Stimulated activated CD8-positive, alpha-beta memory T cell treated with anti-CD3 and anti-CD28 coated beads, Interleukin-15, amount 100 ng/mL, for 24 hours (primary cell): ENCODE data around the gene TMEM108.
"Not testable (repeated sequence)": the region's sequence is repeated elsewhere in the genome, so short reads cannot be mapped to it uniquely, and the experiment has no call there.

Experiments used
- DNase-seq: peaks from one replicate; pipeline ENCODE4 v3.0.0-alpha.2; 2020; ENCODE audit warnings: low read depth

The TMEM108 gene

DNA sequence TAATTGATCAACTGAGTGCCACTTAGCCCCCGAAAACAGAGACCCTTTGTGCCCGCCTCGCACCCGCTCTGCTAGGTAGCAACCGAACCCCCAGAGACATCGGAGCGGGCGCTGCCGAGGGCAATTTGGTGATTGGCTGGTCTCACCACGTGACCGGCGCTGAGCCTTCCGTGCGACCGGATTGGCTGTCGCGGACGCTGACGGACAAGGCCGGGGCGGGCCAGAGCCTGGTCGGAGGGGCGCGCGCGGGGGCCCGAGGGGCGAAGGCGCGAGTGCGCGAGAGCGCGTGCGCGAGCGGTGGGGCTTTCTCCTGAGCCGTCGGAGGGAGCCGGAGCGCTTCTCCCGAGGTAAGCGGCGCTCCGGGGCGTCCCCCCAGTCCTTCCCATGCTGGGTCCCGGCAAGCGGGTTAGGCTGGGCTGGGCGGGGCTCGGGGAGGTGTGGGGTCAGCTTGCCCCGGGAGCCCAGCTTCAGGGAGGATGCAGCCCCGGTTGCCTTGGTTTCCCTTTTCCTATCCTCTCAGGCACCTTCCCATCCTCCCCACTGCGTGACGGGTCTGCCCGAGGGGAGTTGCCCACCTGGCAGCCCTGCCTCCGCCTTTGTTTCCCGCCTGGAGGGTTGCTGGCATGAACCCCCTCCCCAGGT is at the start of gene TMEM108:
TSS of gene TMEM108 (plus strand) at position 303 of the 642 bp plus-strand sequence.
- no peak for DNase-seq

DNA sequence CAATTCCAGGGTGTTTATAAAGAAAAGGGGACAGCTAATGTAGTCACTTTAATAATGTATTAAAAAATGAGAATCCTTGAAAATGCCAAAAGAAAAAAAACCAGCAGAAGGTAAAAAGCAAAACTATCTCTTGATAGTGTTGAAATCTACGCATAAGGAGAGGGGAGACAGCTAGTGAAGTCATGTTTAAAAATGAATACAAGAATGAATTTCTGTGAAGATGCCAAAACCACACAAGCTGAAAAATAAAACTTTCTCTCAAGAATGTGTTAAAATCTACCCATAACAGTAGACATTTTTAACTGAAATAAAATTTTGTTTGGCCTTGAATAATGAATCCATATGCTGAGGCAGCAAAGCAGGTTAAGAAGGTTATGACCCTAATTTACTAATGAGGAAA is 42.2 kb upstream of the TMEM108 start:
- DNase-seq = no peak

DNA sequence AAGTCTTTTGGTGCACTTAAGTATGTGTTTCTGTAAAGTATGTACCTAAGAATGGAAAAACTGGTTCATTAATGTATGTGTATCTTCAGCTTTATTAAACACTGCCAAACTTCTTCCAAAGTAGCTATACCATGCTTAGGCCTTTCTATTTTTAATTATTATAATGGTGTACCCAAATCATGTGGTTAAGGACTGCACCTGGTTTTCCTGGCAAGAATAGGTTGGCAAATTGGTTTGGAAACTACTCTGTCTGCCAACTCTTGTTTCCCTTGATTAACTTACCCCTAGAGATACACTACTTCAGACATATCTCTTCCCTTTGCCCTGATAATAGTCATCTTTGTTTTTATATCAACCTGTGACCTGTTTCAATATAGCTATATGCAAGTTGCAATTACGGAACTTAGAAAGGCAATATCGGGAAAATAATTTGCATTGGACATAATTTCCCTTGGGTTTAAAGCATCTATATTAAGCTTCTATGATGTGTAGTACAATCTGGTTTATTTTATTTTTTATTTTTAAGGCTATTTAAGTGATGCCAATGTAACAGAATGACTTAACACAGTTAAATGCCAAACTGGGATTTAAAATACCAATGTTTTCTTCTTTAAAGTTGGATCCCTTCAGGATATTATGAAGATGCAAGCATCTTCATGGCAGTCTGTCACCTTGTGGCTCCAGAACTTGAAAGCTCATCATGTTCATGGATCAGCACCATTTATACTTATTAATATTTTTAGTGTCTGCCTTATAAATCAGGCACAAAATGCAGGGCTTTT is 40.6 kb upstream of the TMEM108 start:
- no peak for DNase-seq

DNA sequence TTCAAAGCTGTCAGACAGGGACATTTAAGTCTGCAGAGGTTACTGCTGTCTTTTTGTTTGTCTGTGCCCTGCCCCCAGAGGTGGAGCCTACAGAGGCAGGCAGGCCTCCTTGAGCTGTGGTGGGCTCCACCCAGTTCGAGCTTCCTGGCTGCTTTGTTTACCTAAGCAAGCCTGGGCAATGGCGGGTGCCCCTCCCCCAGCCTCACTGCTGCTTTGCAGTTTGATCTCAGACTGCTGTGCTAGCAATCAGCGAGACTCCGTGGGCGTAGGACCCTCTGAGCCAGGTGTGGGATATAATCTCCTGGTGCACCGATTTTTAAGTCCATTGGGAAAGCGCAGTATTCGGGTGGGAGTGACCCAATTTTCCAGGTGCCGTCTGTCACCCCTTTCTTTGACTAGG is 33.2 kb upstream of the TMEM108 start:
- DNase-seq = not testable (repeated sequence)

DNA sequence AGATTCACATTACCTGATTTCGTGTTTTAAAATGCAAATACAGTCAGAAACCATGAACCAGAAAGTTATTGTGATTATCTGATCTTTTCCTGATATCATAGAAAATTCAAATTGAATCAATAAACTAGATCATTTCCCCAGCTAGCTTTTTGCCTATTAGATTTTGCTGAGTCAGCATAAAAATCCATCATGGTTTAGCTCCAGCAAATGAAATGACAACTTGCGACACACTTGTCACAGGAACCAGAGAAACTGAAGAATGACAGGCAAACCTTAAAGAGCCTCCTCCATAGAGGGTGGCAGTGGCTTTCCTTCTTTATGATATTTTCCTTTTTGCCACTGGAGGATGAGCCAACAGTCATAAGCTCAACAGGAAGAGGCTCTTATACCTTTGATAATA is 30.6 kb upstream of the TMEM108 start:
- no peak for DNase-seq

DNA sequence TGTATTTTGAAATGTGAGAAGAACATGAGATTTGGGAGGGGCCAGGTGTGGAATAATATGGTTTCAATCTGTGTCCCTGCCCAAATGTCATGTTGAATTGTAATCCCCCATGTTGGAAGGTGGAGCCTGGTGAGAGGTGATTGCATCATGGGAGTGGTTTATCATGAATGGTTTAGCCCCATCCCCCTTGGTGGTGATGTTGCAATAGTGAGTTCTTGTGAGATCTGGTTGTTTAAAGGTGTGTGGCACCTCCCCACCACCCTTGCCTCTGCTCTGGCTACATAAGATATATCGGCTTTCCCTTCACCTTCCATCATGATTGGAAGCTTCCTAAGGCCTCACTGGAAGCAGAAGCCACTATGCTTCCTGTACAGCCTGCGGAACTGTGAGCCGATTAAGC is 23.9 kb upstream of the TMEM108 start:
- DNase-seq = no peak

DNA sequence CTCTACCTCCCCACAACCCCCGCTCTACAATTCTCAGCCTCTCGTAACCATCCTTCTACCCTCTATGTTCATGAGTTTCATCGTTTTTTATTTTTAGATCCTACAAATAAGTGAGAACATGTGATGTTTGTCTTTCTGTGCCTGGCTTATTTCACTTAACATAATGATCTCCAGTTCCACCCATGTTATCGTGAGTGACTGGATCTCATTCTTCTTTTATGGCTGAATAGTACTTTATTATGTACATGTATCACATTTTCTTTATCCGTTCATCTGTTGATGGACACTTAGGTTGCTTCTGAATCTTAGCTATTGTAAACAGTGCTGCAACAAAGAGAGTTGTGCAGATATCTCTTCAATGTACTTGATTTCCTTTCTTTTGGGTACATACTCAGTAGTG is 22.6 kb upstream of the TMEM108 start:
- DNase-seq = not testable (repeated sequence)

DNA sequence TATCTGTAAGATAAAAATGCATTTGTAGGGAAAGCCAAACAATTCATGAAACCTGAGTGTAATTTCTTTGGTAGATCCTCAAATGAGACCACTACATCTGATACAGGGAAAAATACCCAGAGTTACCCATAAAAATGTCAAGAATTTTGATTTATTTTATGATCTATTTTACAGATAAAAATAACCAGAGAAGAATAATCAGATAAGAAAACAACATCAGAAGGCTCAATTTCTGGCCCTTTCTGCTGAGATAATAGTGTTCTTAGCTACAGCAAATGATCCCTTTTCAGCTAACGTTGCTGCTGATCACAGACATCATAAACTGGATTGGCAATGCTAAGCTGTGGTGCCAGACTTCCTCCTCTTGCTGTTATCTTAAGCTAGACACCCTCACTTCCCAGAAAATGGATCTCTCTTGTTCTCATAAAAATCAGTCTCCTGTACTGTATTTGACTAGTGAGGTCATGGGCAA is 21.3 kb upstream of the TMEM108 start:
- DNase-seq = no peak

DNA sequence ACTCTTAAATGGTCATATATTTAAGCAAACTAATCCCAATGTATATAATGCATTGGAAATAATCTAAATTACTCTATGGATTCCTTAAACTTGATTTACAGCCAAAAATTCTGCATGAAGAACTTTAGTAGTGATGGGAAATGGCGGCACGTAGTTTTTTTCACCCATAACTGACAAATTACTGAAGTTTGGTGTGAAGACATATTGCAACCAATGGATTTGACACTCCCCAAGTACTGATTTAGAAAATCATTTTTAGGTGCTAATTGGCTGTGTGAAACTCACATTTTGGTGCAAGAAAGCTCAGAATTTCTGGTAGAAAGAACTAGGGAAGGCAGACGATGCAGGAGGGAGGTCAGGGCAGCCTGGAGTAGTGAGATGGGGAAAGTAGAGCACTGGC is 19.3 kb upstream of the TMEM108 start:
- DNase-seq = no peak

DNA sequence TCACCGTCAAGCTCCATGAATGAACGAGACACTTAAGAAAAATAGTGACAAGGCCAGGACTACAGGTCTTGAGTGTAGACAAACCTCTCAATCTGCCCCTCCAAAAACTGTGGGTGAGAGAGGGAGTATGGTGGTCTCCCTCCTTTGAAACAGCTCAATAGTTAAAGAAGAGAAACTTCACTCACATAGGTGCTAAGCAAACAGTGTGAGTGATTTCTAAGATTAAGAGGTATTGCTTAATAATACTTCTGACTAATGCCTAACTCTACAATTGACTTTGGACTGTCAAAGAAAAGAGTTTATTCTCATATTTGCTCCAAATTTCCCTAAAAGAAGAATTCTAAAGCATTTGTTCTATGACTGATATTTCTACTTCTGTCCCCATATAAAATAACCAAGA is 17.0 kb upstream of the TMEM108 start:
- no peak for DNase-seq

DNA sequence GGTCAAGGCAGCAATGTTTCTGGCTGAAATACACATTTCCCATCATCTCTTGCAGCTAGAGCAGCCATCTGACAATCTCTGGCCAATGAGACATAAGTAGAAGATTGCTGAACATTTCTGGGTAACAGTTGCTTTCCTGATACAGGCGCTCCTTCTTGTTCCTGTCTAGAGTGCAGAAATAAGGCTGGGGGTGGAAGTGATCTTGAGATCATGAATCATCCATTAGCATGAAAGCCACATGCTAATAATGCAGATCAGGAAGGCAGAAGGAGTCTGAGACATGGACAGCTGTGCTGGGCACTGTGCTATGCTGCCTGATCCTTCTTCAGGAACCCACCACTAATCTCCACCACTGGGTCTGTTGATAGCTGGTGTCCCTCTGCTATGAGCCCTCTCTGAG is 14.8 kb upstream of the TMEM108 start:
- no peak for DNase-seq

DNA sequence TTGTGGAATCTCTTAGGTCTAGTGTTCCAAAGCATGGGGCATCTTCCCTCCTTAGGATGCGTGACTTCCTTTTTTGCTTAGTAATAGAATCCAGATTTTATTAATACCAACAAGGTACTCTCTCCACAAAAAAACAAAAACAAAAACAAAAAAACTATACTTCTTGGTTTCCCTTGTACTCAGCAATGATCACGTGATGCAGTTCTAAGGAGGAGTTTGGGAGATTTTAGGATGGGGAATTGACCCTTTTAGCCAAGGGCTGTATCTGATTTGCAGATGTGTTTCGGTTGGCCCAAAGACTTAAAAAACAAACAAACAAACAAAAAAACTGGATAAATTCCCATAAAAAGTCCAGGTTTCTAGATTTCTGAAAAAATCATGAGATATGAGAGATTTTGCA is 12.6 kb upstream of the TMEM108 start:
- no peak for DNase-seq

DNA sequence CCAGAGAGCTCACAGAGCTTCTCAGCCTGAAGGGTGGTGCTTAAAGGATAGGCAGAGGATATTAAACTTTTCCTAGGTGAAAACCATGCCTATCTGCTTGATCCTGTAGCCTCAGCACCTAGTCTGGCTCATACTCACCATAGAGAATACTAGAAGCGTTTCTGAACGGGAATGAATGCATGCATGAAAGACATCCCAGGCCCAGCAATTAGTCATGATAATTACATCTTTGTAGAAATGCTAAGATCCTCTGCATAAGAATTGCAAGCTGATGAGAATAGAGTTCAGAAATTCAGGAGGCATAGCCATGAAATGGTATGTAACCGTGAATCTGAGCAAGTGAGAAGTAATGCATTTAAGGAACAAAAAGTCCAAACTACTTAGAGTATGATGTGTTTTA is 5.9 kb upstream of the TMEM108 start:
- no peak for DNase-seq

DNA sequence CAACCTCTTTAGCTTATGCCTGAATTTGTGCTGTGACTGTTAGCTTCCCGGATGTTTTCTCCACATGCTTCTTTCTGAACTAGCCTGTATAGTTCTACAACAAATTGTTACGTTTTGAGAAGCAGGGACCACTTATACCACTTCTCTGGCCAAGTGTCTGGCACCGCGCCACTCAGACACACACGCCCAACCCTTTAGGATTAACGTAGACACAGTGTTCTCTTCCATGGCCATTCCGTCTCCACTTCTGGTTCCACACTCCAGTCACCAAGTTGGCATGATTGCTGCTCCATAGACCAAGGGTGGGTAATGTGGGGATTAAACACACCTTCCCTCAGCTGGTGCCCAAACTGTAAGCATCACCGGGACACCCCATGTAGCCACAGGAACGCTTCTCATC is 755 bp upstream of the TMEM108 start:
- DNase-seq = no peak

DNA sequence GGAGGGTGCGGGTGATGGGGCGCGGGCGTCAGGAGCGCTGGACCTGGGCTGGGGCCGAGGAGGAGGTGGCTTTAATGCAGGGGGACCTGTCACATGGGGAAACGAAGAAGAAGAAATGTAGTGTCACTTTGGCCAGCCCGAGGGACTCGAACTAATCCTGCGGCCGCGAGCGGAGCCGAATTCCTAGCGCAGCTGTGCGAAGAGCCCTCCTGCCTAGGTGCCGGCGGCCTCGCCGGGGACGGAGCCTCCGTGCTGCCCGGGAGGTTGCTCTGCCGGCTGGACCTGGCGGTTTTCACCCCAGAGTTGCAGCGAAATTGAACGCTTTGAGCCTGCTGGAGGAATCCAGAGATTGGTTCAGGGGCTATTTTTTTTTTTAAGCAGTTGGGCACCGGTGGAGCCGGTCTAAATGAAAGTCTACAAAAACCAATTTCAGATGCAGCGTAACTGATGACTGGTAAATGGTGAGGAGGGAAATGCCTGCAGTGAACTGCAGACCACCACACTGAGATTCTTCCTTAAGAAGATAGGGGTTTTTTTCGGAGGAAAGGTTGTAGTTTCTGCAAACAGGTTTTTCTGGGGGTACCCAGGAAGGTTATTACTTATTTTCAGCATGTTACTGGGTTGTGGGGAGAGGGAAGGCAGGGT is 662 bp downstream of the TMEM108 start:
- no peak for DNase-seq

DNA sequence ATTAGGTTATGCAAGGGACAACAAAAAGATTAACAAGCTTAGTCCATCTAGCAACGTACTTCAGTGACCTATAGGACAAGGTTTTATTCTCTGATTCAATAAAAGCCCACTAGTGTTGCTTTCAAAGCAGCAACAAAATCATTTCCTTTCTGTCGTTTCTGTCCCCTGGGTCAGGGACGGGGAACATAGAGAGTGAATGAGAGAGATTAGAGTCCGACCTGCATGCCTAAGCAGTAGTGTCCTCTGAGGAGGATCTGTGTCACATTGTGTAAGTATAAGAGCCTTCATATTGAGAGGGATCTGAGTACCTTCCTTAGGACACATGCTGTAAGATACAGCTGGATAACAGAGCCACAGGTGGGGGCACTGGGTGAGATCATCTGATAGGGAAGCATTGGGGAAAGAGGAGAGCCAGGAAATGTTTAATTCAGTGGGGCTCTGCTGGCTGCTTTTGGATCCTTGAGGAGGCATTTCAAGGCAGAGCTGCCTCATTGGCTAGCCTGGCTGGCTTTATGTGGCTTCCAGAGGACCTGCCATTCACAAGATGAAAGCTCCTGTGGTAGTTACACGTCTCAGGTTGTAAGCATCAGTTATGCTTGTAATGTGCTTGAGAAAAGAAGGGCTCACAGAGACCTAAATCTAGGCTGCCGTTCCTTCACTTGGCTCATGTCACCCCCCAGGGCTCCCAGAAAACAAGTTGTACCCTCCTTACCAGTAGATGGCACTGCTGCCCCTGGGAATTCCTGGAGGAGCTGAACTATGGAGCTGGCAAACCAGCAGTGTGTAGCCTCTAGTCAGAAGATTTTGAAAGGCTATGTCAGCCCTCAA is 2.7 kb downstream of the TMEM108 start:
- DNase-seq = no peak

DNA sequence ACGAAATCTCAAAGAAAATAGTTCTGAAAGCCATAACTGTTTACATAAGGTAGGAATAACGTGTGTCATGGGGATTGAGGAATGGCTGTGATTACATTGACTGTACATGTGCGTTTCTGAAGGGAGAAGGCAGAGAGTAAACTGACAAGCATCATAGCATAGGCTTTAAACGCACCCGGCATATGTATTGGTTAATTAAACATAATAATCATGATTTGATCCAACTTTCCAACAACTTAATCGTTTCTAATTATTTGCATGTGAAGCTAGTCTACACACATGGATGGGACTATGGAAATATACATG is 3.3 kb downstream of the TMEM108 start:
- DNase-seq = no peak

DNA sequence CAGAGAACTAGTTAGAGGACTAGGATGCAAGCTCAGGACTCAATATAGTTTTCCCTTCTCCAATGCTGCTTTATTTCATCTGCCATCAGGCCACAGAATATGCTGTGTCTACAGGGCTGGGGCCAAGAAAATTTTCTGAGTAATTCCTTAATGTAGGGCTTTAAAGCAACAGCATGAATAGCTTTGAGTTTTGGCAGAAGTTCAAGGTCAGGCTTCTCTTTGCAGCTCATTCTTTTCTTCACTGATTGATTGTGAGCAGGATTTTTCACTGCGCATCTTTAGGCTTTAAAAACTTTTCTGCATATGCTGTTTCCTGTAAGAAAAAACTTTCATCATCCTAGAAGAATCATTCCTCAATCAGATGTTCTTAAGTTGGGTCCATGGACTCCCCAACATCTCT is 4.6 kb downstream of the TMEM108 start:
- no peak for DNase-seq

DNA sequence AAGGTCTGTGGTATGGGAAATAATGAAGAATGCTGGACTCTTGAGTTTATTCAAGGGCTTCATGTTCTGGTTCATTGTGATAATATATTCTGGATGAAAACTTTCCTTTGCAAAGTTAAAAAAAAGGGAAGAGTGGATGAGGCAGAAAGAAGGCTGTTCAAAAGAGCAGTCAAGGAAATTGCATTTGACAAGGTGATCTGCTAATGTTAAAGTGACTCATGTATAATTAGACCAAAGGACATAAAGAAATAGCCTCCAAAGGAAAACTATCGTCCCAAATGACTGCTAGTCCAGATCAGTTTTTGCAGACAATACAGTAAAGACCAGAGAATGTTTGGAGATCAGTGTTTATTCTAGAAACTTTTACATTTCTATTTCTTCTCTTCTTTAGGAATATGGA is 9.8 kb downstream of the TMEM108 start:
- no peak for DNase-seq

DNA sequence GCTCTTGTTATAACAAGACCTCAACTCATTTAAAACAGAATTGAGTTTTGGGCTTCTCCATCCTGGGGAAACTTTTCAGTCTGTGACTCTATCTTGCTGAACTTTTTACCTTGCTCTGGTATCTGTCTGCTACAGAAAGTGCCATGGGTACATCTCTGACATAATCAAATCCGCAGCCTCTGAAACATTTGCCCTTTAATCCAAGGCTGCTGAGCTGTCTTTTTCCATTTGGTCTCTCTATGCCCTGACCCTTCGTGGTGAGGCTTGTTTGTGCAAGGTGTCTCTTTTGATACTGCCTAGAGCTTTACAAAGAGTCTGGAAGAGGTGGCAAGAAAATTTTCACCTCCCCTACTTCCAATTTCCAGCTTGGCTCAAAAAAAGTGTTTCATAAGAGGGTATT is 11.3 kb downstream of the TMEM108 start:
- no peak for DNase-seq

DNA sequence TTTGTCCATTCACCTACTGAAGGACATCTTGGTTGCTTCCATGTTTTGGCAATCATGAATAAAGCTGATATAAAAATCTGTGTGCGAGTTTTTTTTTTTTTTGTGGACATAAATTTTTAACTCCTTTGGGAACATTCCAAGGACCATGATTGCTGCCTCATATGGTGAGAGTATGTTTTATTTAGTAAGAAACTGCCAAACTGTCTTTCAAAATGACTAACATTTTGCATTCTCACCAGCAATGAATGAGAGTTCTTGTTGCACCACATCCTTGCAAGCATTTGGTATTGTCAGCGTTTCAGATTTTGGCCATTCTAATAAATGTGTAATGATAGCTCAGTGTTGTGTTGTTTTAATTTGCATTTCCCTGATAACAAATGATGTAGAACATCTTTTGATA is 12.7 kb downstream of the TMEM108 start:
- DNase-seq = no peak

DNA sequence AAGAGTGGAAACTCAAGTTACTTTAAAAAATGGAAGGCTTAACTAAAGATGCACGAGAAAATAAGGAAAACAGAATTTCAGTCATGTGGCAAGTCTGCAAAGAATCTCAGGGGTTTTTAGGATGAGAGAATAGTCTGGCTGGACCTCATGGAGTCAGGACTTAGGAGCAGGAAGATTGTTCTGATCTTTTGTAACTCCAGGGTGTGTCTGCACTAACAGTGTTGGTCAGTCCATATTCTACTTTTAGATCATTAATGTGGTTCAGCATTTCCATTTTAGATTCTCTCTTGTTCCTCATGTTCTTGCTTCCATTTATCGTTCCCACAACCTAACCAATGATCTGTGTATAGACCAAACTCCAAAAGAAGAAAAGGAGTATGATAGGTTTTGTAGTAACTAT is 15.3 kb downstream of the TMEM108 start:
- no peak for DNase-seq

DNA sequence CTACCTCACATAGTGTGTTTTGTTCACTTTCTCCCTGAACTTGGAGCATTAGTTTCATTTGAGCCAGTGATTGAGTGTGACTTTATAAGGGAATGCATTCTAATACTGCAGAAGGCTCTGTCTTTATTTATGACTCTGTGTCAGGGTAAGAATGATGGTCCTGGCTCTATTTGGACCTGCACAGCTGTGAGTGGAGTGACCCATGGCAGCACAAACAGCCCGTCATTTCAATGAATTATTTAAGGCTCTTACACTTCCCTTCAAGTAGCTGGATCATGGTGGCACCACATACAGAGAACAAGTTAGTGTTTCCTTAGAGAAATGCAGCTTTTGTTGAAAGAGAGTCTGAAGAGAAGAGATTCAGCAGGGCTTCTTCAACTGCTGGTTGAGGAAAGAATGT is 16.4 kb downstream of the TMEM108 start:
- no peak for DNase-seq
